ENCODE data around the gene PXDN. TPM values are rescaled to one million over a fixed set of nuclear protein-coding genes. Genes with fewer than 3 reads are reported as not detected.

Gene PXDN
- total and polyA plus RNA-seq, 2 of the 4 experiments (the other 2 are of a cell fraction), result 153 to 332 TPM

DNA sequence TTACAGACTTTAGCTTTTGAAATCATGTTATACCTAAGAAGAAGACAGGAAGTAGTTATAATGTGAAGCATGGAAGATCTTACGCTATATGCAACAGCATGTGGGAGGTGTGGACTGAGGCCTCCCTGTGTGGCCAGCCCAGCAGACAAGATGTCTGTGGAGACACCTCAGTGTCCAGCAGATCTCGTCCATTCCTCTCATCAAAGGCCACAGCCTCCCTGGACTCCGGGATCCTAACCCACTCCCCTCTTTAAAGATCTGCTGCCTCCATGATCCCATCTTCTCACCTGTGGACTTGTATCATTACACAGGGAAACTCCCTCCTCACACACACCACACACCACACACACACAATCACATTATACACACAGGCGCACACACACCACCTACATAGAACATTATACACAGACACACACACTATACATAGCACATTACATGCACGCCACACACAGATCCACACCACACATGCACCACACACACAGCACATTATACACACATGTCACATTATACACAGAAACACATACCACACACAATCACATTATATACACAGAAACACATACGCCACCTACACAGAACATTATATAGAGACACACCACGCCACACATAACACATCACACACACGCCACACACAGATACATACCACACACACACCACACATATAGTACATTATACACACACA is 89.5 kb downstream of the PXDN start:
- Histone ChIP-seq H3K27me3 (ENCODE audit: control insufficient read depth, insufficient read depth, low read length) (no peaks in the 10 kb centered on the region), H3K4me3 (ENCODE audit: insufficient read depth, low read depth, low read length) (no peak overlapping the region), H4K5ac (ENCODE audit: low read depth, low read length) (peak overlapping the region; percentile 63), H2BK120ac (ENCODE audit: low read depth, low read length) (peak overlapping the region; percentile 87), H3K4ac (ENCODE audit: low read depth, low read length) (peak overlapping the region; percentile 98), H2BK5ac (ENCODE audit: low read depth, low read length, poor library complexity, severe bottlenecking) (peak overlapping the region; percentile 98), H4K91ac (ENCODE audit: insufficient read depth, low read depth, low read length) (peak overlapping the region; percentile 81), H2AFZ (replicated peaks; ENCODE audit: low read length, poor library complexity) (peak overlapping the region; percentile 73), H2AK9ac (replicated peaks; ENCODE audit: low read depth, low read length, poor library complexity) (peak overlapping the region; percentile 83), H3K36me3 (ENCODE audit: control insufficient read depth, insufficient read depth, low read length) (peaks cover 46% of the 10 kb centered on the region), H3K9ac (ENCODE audit: low read depth, low read length) (peak overlapping the region; percentile 37; the same call in 1 of the 2 replicates), H3K4me2 (ENCODE audit: low read depth, low read length) (no peak overlapping the region), H2BK20ac (ENCODE audit: low read depth, low read length) (peak overlapping the region; percentile 82), H3K9me3 (ENCODE audit: control insufficient read depth, insufficient read depth, low read length) (no peaks in the 10 kb centered on the region), H3K14ac (replicated peaks; ENCODE audit: low read depth, low read length) (peak overlapping the region; percentile 96), H4K20me1 (ENCODE audit: insufficient read depth, low read length) (peaks cover 42% of the 10 kb centered on the region), H2BK15ac (ENCODE audit: low read depth, low read length) (peak overlapping the region; percentile 80; the same call in 2 of the 3 replicates), H2AK5ac (ENCODE audit: low read depth, low read length) (peak overlapping the region; percentile 97), H3K23ac (ENCODE audit: low read depth, low read length) (peak overlapping the region; percentile 94), H3K27ac (ENCODE audit: insufficient read depth, low read length) (peak overlapping the region; percentile 71), H3K56ac (ENCODE audit: extremely low read depth, insufficient read depth, low read length) (no peak overlapping the region), H3K4me1 (ENCODE audit: control insufficient read depth, insufficient read depth, low read length) (peaks cover 34% of the 10 kb centered on the region), H4K8ac (ENCODE audit: low read depth in 2 of 2, low read length in 2 of 2) (peak overlapping the region; percentile 64 to 66; a peak in 3 of 4 replicates), H3K18ac (ENCODE audit: low read depth, low read length) (peak overlapping the region; percentile 86; the same call in 1 of the 2 replicates), H3K9me1 (ENCODE audit: insufficient read depth, low read length) (peaks cover 21% of the 10 kb centered on the region), H3K79me1 (ENCODE audit: low read depth in 1 of 2, low read length in 2 of 2) (peaks cover 42 to 83% of the 10 kb centered on the region in 2 experiments)
- BruUV-seq (replicated peaks), result no TSS peak
- in situ Hi-C loops (cut with MboI; ENCODE audit: low sequenced_read_pairs) (no loop called here), dilution Hi-C loops (cut with HindIII; ENCODE audit: low sequenced_read_pairs, unreplicated experiment) (no loop called here), intact Hi-C loops (cut with micrococcal nuclease) (loop anchor here (1.0 to 5.0 kb wide), 4 partner anchors 20 to 162 kb away; no protein-coding TSS in a partner anchor)
- ChIA-PET CTCF (no interaction called here), POLR2A (ENCODE audit: unreplicated experiment) (no interaction called here)
- DNase-seq, result no peak
- no peak for TF ChIP-seq SMC3 (IDR thresholded peaks at IDR 0.05; ENCODE audit: low read depth, low read length)
- TF ChIP-seq MXI1 (IDR thresholded peaks at IDR 0.05; ENCODE audit: borderline replicate concordance, low read depth, low read length), result 0 out of 2 replicates have a peak, but pooled peaks have one; percentile 5
- no peak for ATAC-seq (ENCODE audit: low read depth)
- 78% methylated on average over 6 of the region's 8 CpGs; no CpG with 5 or more reads in 1 of the 2 experiments for WGBS, 2 experiments (ENCODE audit: extremely low coverage in 2 of 2, insufficient read length in 1 of 2)
